Activated CD8-positive, alpha-beta T cell treated with anti-CD3 and anti-CD28 coated beads for 36 hours (primary cell): ENCODE results near the gene SIX5. TPM values are rescaled to one million over a fixed set of nuclear protein-coding genes. Genes with fewer than 3 reads are reported as not detected.

ENCODE experiments used
- ATAC-seq: fragments of 200-7000 bp; cut with Tn5 transposase; one replicate; pipeline ENCODE4 v1.10.0; 2021; ENCODE audit warnings: mild to moderate bottlenecking, moderate library complexity
- CTCF ChIA-PET: fragments of 350-600 bp; sonication (Branson Sonifier 250); formaldehyde crosslinking; loops from one replicate; lab custom pipeline; 2021; ENCODE audit warnings: antibody characterized with exemption; lab: Charles Lee
- POLR2A ChIA-PET: fragments of 350-600 bp; sonication (Branson Sonifier 250); formaldehyde crosslinking; loops from one replicate; lab custom pipeline; 2021; ENCODE audit warnings: antibody characterized with exemption; lab: Charles Lee
- DNase-seq: peaks from one replicate; pipeline ENCODE4 v3.0.0-alpha.2; 2020
- H3K27ac Mint-ChIP-seq: one replicate; pipeline ENCODE4 v1.8.0; 2021; ENCODE audit warnings: mild to moderate bottlenecking, mixed read lengths
- H3K27me3 Mint-ChIP-seq: one replicate; pipeline ENCODE4 v1.8.0; 2021; ENCODE audit warnings: mixed read lengths
- H3K36me3 Mint-ChIP-seq: one replicate; pipeline ENCODE4 v1.8.0; 2021; ENCODE audit warnings: low read depth, mixed read lengths
- H3K4me1 Mint-ChIP-seq: one replicate; pipeline ENCODE4 v1.8.0; 2021; ENCODE audit warnings: low read depth, mixed read lengths
- H3K4me3 Mint-ChIP-seq: one replicate; pipeline ENCODE4 v1.8.0; 2021; ENCODE audit warnings: mild to moderate bottlenecking, moderate library complexity, mixed read lengths
- H3K9me3 Mint-ChIP-seq: one replicate; pipeline ENCODE4 v1.8.0; 2021; ENCODE audit warnings: mixed read lengths
- CTCF ChIP-seq: fragments of 200-600 bp; IDR thresholded peaks from one replicate; pipeline ENCODE4 v1.8.0; 2022; ENCODE audit warnings: antibody characterized with exemption, mild to moderate bottlenecking
- intact Hi-C: fragments of 100-400 bp; cut with micrococcal nuclease; formaldehyde crosslinking; loops from one replicate; pipeline ENCODE4 v1.10.0; 2022
- total RNA-seq, 2 experiments: library from RNA; stranded (reverse); gene quantifications; one replicate each; pipeline ENCODE4 v1.2.3, GENCODE V29; 2021

Gene SIX5
- total RNA-seq, 2 experiments from 2014 or later = 0.97 to 1.5 TPM

GRCh38 chr19:45785097-45785496 lies 16.0 kb upstream of the SIX5 start:
- POLR2A ChIA-PET = no interaction called here
- peaks cover 18% of the 10 kb centered on the region for H3K27me3 Mint-ChIP-seq

GRCh38 chr19:45784096-45784495 lies 15.0 kb upstream of the SIX5 start:
- DNase-seq = no peak
- intact Hi-C loops = no loop called here
- peaks cover 30% of the 10 kb centered on the region for H3K36me3 Mint-ChIP-seq
- H3K27me3 Mint-ChIP-seq = peaks cover 27% of the 10 kb centered on the region
- ChIA-PET POLR2A (no interaction called here), CTCF (no interaction called here)
- ATAC-seq = no peak
- no peak for TF ChIP-seq CTCF
- H3K4me3 Mint-ChIP-seq = no peak overlapping the region
- H3K4me1 Mint-ChIP-seq = peaks cover 9% of the 10 kb centered on the region
- no peaks in the 10 kb centered on the region for H3K9me3 Mint-ChIP-seq
- no peak overlapping the region for H3K27ac Mint-ChIP-seq

More at GRCh38 chr19:45785097-45785496, 16.0 kb upstream of the SIX5 start:
- intact Hi-C loops = no loop called here
- no peak for ATAC-seq
- Mint-ChIP-seq H3K9me3 (no peaks in the 10 kb centered on the region), H3K27ac (no peak overlapping the region), H3K36me3 (peaks cover 38% of the 10 kb centered on the region), H3K4me3 (no peak overlapping the region), H3K4me1 (peaks cover 2% of the 10 kb centered on the region)
- DNase-seq = no peak
- no peak for TF ChIP-seq CTCF
- CTCF ChIA-PET = no interaction called here

GRCh38 chr19:45782820-45783785 lies 14.1 kb upstream of the SIX5 start:
- no peaks in the 10 kb centered on the region for H3K9me3 Mint-ChIP-seq
- no peak overlapping the region for H3K27ac Mint-ChIP-seq
- intact Hi-C loops = no loop called here
- no peak for TF ChIP-seq CTCF
- ATAC-seq (no peak), DNase-seq (no peak)
- H3K4me1 Mint-ChIP-seq = peaks cover 17% of the 10 kb centered on the region
- H3K4me3 Mint-ChIP-seq = no peak overlapping the region
- POLR2A ChIA-PET = interaction anchor here (0.6 to 1.3 kb wide), 4 partner anchors 9 to 66 kb away, joined by 3 to 4 read pairs (median 4); partner anchors contain the start of gene DMWD
- peaks cover 29% of the 10 kb centered on the region for H3K27me3 Mint-ChIP-seq
- CTCF ChIA-PET = interaction anchor here (1.2 to 1.5 kb wide), 3 partner anchors 14 to 34 kb away, joined by 4 read pairs; partner anchors contain the start of gene SIX5
- H3K36me3 Mint-ChIP-seq = peaks cover 21% of the 10 kb centered on the region

- POLR2A ChIA-PET = interaction anchor here (0.6 to 1.3 kb wide), 5 partner anchors 10 to 1217 kb away, joined by 3 to 4 read pairs (median 3); no protein-coding TSS in a partner anchor
- Mint-ChIP-seq H3K4me3 (no peak within 1 kb of the TSS), H3K9me3 (no peaks in the 10 kb centered on the region), H3K27me3 (peaks cover 29% of the 10 kb centered on the region), H3K4me1 (peaks cover 17% of the 10 kb centered on the region), H3K27ac (no peak within 1 kb of the TSS), H3K36me3 (peaks cover 16% of the 10 kb centered on the region)
- CTCF ChIA-PET = interaction anchor here (1.2 to 1.5 kb wide), 3 partner anchors 13 to 35 kb away, joined by 4 read pairs; partner anchors contain the start of gene SIX5
- DNase-seq = no peak
- TF ChIP-seq CTCF = no peak
- no peak for ATAC-seq
- intact Hi-C loops = no loop called here
Observed at GRCh38 chr19:45782162-45782691, 13.2 kb upstream of the SIX5 start, which contains the start of gene DMPK. Gene DMPK (minus strand): TSS chr19:45782490. CDS start chr19:45782352, 138 bp downstream.
